Measurements from ENCODE around the gene BGLAP.

DNA sequence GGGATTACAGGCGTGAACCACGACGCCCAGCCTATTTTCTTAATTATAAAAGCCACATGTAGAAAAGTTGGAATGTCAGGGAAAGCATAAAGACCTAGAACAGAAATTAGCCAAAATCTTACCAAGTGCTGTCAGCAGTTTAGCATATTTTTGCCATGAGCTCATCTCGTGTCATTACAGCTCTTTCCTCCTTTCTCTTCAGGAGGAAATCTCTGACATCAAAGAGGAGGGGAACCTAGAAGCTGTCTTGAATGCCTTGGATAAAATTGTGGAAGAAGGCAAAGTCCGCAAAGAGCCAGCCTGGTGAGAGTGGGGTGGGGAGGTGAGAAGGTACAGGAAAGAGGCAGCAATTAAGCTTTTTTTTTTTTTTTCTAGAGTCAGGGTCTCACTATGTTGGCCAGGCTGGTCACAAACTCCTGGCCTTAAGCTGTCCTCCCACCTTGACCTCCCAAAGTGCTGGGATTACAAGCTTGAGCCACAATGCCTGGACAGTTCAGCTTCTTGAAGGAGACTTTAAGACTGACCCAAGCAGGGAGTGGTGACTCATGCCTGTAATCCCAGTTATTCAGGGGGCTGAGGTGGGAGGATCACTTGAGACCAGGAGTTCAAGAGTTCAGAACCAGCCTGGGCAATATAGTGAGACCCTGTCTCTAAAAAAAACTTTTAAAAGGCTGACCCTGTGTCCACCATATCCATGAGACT, 8.4 kb upstream of the BGLAP start:
- TF ChIP-seq, protein P1, sequence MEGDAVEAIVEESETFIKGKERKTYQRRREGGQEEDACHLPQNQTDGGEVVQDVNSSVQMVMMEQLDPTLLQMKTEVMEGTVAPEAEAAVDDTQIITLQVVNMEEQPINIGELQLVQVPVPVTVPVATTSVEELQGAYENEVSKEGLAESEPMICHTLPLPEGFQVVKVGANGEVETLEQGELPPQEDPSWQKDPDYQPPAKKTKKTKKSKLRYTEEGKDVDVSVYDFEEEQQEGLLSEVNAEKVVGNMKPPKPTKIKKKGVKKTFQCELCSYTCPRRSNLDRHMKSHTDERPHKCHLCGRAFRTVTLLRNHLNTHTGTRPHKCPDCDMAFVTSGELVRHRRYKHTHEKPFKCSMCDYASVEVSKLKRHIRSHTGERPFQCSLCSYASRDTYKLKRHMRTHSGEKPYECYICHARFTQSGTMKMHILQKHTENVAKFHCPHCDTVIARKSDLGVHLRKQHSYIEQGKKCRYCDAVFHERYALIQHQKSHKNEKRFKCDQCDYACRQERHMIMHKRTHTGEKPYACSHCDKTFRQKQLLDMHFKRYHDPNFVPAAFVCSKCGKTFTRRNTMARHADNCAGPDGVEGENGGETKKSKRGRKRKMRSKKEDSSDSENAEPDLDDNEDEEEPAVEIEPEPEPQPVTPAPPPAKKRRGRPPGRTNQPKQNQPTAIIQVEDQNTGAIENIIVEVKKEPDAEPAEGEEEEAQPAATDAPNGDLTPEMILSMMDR (IDR thresholded peaks at IDR 0.05; ENCODE audit: low read length): no peak
- no peak for TF ChIP-seq EZH2 (optimal IDR thresholded peaks at IDR 0.05; ENCODE audit: low read depth, low read length)

All from MM.1S (cell line).